Adrenal gland (tissue), 12 donors: ENCODE data around the gene MARF1. TPM values are rescaled to one million over a fixed set of nuclear protein-coding genes. Genes with fewer than 3 reads are reported as not detected.
"Not testable (repeated sequence)": the region's sequence is repeated elsewhere in the genome, so short reads cannot be mapped to it uniquely, and the experiment has no call there.

ENCODE experiments used
- DNase-seq, 7 donors: peaks; one replicate each; pipeline ENCODE4 v3.0.0-alpha.2; 2019 to 2020
- H3K27ac ChIP-seq, 5 donors: fragments of 200-600 bp; sonication (generic) in 4 of 5; 1 replicate in 3 of 5; 2 replicates in 2 of 5; pipeline versions ENCODE4 v1.5.1 to v1.8.0; 2016 to 2020; ENCODE audit warnings: mild to moderate bottlenecking in 1 of 5
- H3K27me3 ChIP-seq: fragments of 200-600 bp; 2 replicates; pipeline ENCODE4 v1.8.0; 2021
- H3K36me3 ChIP-seq, 2 donors: fragments of 200-600 bp; replicated peaks in 1 of 2; 1 replicate in 1 of 2; 2 replicates in 1 of 2; pipeline versions ENCODE4 v1.5.1 to v1.8.0; 2018 to 2022
- H3K4me1 ChIP-seq, 2 donors: fragments of 200-600 bp; replicated peaks in 1 of 2; 1 replicate in 1 of 2; 2 replicates in 1 of 2; pipeline versions ENCODE4 v1.5.1 to v1.8.0; 2018 to 2021
- H3K4me3 ChIP-seq, 4 donors: fragments of 200-600 bp; sonication (generic) in 3 of 4; one replicate each; pipeline ENCODE4 v1.5.1; 2016 to 2018
- H3K9me3 ChIP-seq, 3 donors: fragments of 200-600 bp; sonication (generic) in 1 of 3; replicated peaks in 1 of 3; 1 replicate in 2 of 3; 2 replicates in 1 of 3; pipeline versions ENCODE4 v1.5.1 to v1.8.0; 2016 to 2021
- POLR2A ChIP-seq, 2 donors: fragments of 450-650 bp; IDR thresholded peaks; one replicate each; pipeline ENCODE4 v1.6.1; 2017; ENCODE audit warnings: antibody characterized with exemption in 2 of 2, mild to moderate bottlenecking in 2 of 2, moderate library complexity in 1 of 2
- WGBS, 4 donors: extraction: QIAGEN DNeasy Blood & Tissue Kit in 2 of 4; methylation state at CpG; one replicate each; pipeline versions ENCODE4 v1.1.5 to v1.1.7; 2013 to 2017; 5-methylcytosine and 5-hydroxymethylcytosine counted together
- intact Hi-C, 2 donors: fragments of 100-400 bp; cut with DNase I; formaldehyde crosslinking; loops; one replicate each; pipeline versions ENCODE4 v1.14.1 to v1.15.0; 2022 to 2023
- microRNA counts, 2 donors: library from miRNA; unstranded; fragments of <30 nt; microRNA quantifications; one replicate each; lab custom pipeline; 2016
- polyA plus RNA-seq, 3 donors: library from polyadenylated mRNA; stranded (reverse); fragments of 200-250 nt in 2 of 3; fragments of 350-450 nt in 1 of 3; fragmentation: Illumina TruSeq in 1 of 3; extraction: RNeasy Lipid Tissue Mini Kit (QIAGEN cat#74804) in 1 of 3; gene quantifications; one replicate each; pipeline ENCODE4 v1.2.3, GENCODE V29; 2013 to 2014
- total RNA-seq, 9 donors: library from RNA; depleted of rRNA in 4 of 9; stranded (reverse); fragments of >200 nt in 4 of 9; fragments of 120-200 nt in 1 of 9; fragmentation: NEBNext Ultra II Directional in 1 of 9; extraction: Animal tissue kit (Norgen Biotek cat#: 25700) in 1 of 9; gene quantifications; one replicate each; pipeline versions ENCODE4 v1.1.0 to v1.2.4, GENCODE V29; 2013 to 2023
- TF ChIP-seq, protein P1 (sequence below), 6 experiments: fragments of 450-650 bp in 4 of 6; fragments of 200-600 bp in 2 of 6; sonication (generic) in 1 of 6; IDR thresholded peaks; 1 replicate in 5 of 6; 2 replicates in 1 of 6; pipeline versions ENCODE4 v1.5.1 to v1.8.0; 2016 to 2021; ENCODE audit warnings: antibody characterized with exemption in 6 of 6, mild to moderate bottlenecking in 2 of 6, moderate library complexity in 1 of 6
- donor health status: healthy with polysubstance abuse.
- donor health status: Bipolar disorder and iron deficiency.
- donor health status: DM: yes; HTN: yes; CAD: no.
- donor health status: DM: no; HTN: no; CAD: no.
- donor health status: DM: no; HTN: no; CAD: no.
- donor health status: DM: yes; HTN: yes; CAD: no.

The MARF1 gene
- total and polyA plus RNA-seq, 12 donors: 13.2 to 77.9 (median 34.2) TPM

GRCh38 chr16:15547768-15548096 is 95.2 kb downstream of the MARF1 start:
- 90 to 98% (median 95%) methylated on average over 6 of the region's 6 CpGs for WGBS, 4 donors

DNA sequence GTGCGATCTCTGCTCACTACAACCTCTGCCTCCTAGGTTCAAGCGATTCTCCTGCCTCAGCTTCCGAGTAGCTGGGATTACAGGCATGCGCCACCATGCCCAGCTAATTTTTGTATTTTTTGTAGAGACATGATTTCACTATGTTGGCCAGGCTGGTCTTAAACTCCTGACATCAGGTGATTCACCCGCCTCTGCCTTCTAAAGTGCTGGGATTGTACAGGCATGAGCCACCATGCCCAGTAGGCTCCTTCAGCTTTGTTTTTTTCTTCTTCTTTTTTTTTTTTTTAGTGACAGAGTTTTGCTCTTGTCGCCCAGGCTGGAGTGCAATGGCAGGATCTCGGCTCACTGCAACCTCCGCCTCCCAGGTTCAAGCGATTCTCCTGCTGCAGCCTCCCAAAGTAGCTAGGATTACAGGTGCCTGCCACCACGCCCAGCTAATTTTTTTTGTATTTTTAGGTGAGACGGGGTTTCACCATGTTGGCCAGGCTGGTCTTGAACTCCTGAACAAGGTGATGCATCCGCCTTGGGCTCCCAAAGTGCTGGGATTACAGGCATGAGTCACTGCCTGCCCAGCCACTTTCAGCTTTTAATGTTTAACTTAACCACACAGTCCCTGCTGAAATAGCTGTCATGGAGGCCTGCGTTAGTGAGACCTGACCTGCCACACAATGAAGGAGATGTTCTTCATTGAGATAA is 95.7 kb downstream of the MARF1 start:
- DNase-seq, H3K9me3 ChIP-seq, intact Hi-C loops, H3K36me3 ChIP-seq, H3K4me3 ChIP-seq, H3K27me3 ChIP-seq, H3K27ac ChIP-seq, H3K4me1 ChIP-seq: not testable (repeated sequence)
- WGBS, 4 donors: 91 to 97% (median 94%) methylated on average over 13 of the region's 13 CpGs

More at GRCh38 chr16:15547768-15548096, 95.2 kb downstream of the MARF1 start:
- no peak for TF ChIP-seq POLR2A (IDR thresholded peaks at IDR 0.05)
- TF ChIP-seq, protein P1, sequence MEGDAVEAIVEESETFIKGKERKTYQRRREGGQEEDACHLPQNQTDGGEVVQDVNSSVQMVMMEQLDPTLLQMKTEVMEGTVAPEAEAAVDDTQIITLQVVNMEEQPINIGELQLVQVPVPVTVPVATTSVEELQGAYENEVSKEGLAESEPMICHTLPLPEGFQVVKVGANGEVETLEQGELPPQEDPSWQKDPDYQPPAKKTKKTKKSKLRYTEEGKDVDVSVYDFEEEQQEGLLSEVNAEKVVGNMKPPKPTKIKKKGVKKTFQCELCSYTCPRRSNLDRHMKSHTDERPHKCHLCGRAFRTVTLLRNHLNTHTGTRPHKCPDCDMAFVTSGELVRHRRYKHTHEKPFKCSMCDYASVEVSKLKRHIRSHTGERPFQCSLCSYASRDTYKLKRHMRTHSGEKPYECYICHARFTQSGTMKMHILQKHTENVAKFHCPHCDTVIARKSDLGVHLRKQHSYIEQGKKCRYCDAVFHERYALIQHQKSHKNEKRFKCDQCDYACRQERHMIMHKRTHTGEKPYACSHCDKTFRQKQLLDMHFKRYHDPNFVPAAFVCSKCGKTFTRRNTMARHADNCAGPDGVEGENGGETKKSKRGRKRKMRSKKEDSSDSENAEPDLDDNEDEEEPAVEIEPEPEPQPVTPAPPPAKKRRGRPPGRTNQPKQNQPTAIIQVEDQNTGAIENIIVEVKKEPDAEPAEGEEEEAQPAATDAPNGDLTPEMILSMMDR (IDR thresholded peaks at IDR 0.05): no peak
- no peaks in the 10 kb centered on the region for H3K36me3 ChIP-seq
- DNase-seq: no peak
- H3K27ac ChIP-seq: no peak overlapping the region
- no peaks in the 10 kb centered on the region for H3K9me3 ChIP-seq
- intact Hi-C loops: no loop called here
- no peaks in the 10 kb centered on the region for H3K4me1 ChIP-seq
- H3K27me3 ChIP-seq: no peaks in the 10 kb centered on the region
- no peak overlapping the region for H3K4me3 ChIP-seq

DNA sequence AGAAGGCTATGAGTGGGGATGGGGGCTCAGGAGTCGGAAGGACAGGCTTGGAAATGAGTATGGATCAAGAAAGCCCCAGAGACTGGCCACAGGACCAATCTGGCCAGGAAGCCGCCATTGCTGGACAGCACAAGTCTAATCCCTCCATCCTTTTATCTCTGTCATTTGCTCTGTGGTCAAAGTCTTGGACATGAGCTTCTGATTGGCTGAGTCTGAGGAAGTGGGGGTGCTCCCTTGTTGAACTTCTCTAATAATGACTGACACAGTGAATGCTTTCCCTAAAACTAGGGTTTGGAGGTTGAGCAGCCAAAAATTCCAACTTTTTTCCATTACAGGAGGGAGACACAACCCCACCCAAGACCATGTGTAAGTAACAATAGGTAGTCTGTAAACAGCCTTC is 97.4 kb downstream of the MARF1 start:
- DNase-seq: no peak

GRCh38 chr16:15544405-15544804 is 98.5 kb downstream of the MARF1 start:
- DNase-seq: no peak
- Histone ChIP-seq H3K4me3 (no peak overlapping the region), H3K9me3 (no peaks in the 10 kb centered on the region), H3K27ac (no peak overlapping the region), H3K27me3 (no peaks in the 10 kb centered on the region), H3K4me1 (no peaks in the 10 kb centered on the region), H3K36me3 (no peaks in the 10 kb centered on the region)
- intact Hi-C loops: no loop called here
- WGBS, 4 donors: 75 to 84% (median 81%) methylated on average over 5 of the region's 5 CpGs
- TF ChIP-seq, protein P1 (IDR thresholded peaks at IDR 0.05): no peak
- TF ChIP-seq POLR2A (IDR thresholded peaks at IDR 0.05): no peak

More for the DNA sequence above, 97.4 kb downstream of the MARF1 start:
- intact Hi-C loops: no loop called here
- 94 to 96% (median 94%) methylated on average over 2 of the region's 2 CpGs for WGBS, 4 donors
- Histone ChIP-seq H3K9me3 (no peaks in the 10 kb centered on the region), H3K36me3 (no peaks in the 10 kb centered on the region), H3K4me3 (no peak overlapping the region), H3K27ac (no peak overlapping the region), H3K4me1 (no peaks in the 10 kb centered on the region), H3K27me3 (no peaks in the 10 kb centered on the region)
- TF ChIP-seq, protein P1 (IDR thresholded peaks at IDR 0.05): no peak
- TF ChIP-seq POLR2A (IDR thresholded peaks at IDR 0.05): no peak

MicroRNAs within 50 kb of the gene (microRNA counts, 767-probe panel; counts per million panel counts)
- 0 to 2,657 counts per million in 2 donors for microRNA hsa-miR-484 (lab: Ali Mortazavi, UCI)

Other genes starting within 250 kb of the MARF1 start
- gene MPV17L, start 247.4 kb downstream of the MARF1 start, total RNA-seq: 10 to 100 TPM in 4 of 9 donors, 1 to 10 TPM in 5; 3.8 to 19.7 (median 9.7) TPM
- gene MPV17L, start 247.4 kb downstream of the MARF1 start, polyA plus RNA-seq: 1 to 10 TPM; 2.6 to 8.2 (median 5.5) TPM
- gene BMERB1, start 208.6 kb downstream of the MARF1 start, total RNA-seq: 10 to 100 TPM in 8 of 9 donors, 1 to 10 TPM in 1; 9.8 to 56.0 (median 19.3) TPM
- gene BMERB1, start 208.6 kb downstream of the MARF1 start, polyA plus RNA-seq: 10 to 100 TPM; 12.6 to 17.9 (median 16.8) TPM
- 10 to 100 TPM in 8 of 9 donors, 1 to 10 TPM in 1; 6.3 to 21.6 (median 19.5) TPM for gene NDE1, start 7.1 kb upstream of the MARF1 start, total RNA-seq
- gene NDE1, start 7.1 kb upstream of the MARF1 start, polyA plus RNA-seq: 10 to 100 TPM in 1 of 3 donors, 1 to 10 TPM in 2; 3.1 to 10.9 (median 9.3) TPM
- gene MYH11, start 213.9 kb upstream of the MARF1 start, total RNA-seq: 10 to 100 TPM in 6 of 9 donors, 1 to 10 TPM in 3; 2.4 to 33.3 (median 16.3) TPM
- 10 to 100 TPM; 31.9 to 45.1 (median 41.7) TPM for gene MYH11, start 213.9 kb upstream of the MARF1 start, polyA plus RNA-seq
- gene CEP20, start 245.4 kb upstream of the MARF1 start, total RNA-seq: 10 to 100 TPM; 27.2 to 46.0 (median 34.7) TPM
- 10 to 100 TPM; 15.2 to 63.8 (median 17.3) TPM for gene CEP20, start 245.4 kb upstream of the MARF1 start, polyA plus RNA-seq